MM.1S (cell line): ENCODE results near the gene LAMC3.

Experiments used
- CTCF ChIP-seq: fragments of 300-600 bp; sonication (generic); IDR thresholded peaks from 2 replicates; pipeline ENCODE4 v1.5.1; 2016; ENCODE audit warnings: antibody characterized with exemption, low read length, mixed read lengths
- EZH2 ChIP-seq: fragments of 300-600 bp; sonication (generic); optimal IDR thresholded peaks from 2 replicates; pipeline ENCODE3; 2017; ENCODE audit warnings: low read depth, mild to moderate bottlenecking, antibody characterized with exemption, low read length, mixed read lengths

DNA sequence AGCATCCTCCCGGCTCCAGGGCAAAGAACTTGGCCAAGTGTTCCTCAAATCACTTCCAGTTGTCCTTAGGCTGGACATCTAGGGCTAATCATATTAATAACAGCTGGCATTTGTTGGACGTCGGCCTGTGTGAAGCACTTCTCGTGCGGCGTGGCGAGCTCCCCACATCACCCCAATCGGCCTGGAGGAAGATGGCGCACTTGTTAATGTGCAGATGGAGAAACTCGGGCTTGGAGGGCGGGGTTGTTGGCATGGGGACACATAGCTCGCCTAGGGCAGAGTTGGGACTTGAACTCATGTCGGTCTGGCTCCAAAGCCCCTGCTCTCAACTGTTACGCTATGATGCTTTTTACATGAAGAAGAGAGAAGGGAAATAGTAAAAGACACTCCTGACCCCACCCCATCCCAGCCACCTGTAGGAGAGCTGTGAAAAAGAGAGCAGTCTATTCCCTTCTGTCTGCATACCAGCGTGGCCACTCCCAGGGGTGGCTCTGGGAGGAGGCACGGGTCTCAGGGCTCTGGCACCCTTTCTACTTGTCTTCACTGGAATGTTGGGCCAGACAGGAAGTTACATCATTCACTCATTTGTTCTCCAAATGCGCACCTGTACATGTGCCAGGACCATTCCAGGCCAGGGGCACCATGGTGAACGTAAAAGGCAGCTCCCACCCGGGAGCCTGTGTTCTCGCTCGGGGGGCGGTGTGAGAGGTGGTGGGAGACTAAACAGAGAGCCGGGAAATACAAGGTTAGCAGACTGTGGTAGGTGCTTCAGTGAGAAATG is 103.6 kb downstream of the LAMC3 start:
- TF ChIP-seq CTCF (no peak), EZH2 (no peak)
